Endodermal cell (in vitro differentiated cells): Measurements from ENCODE around the gene CACNG4. TPM values are rescaled to one million over a fixed set of nuclear protein-coding genes. Genes with fewer than 3 reads are reported as not detected.

Experiments
- DNase-seq: peaks from one replicate; pipeline ENCODE4 v3.0.0-alpha.2; 2017
- H3K27ac ChIP-seq: 2 replicates; pipeline ENCODE4 v1.5.1; 2013; ENCODE audit warnings: mild to moderate bottlenecking, low read depth, low read length, moderate library complexity
- H3K27me3 ChIP-seq: 2 replicates; pipeline ENCODE4 v1.6.1; 2013; ENCODE audit warnings: mild to moderate bottlenecking, low read length, moderate library complexity; ENCODE audit not compliant: insufficient read depth, control insufficient read depth, poor library complexity, severe bottlenecking
- H3K36me3 ChIP-seq: 2 replicates; pipeline ENCODE4 v1.7.0; 2013; ENCODE audit warnings: mild to moderate bottlenecking, low read length, moderate library complexity; ENCODE audit not compliant: control insufficient read depth, insufficient read depth
- H3K4me1 ChIP-seq: one replicate; pipeline ENCODE4 v1.7.0; 2013; ENCODE audit warnings: low read length; ENCODE audit not compliant: control insufficient read depth, insufficient read depth
- H3K4me3 ChIP-seq: 2 replicates; pipeline ENCODE4 v1.5.1; 2013; ENCODE audit warnings: mild to moderate bottlenecking, low read length, moderate library complexity
- H3K9ac ChIP-seq: 2 replicates; pipeline ENCODE4 v1.6.1; 2013; ENCODE audit warnings: mild to moderate bottlenecking, low read length, moderate library complexity; ENCODE audit not compliant: poor library complexity, severe bottlenecking; ENCODE audit errors: extremely low read depth
- H3K9me3 ChIP-seq: 2 replicates; pipeline ENCODE4 v1.6.1; 2013; ENCODE audit warnings: mild to moderate bottlenecking, low read length, moderate library complexity; ENCODE audit not compliant: control insufficient read depth
- H3K27ac Mint-ChIP-seq: 2 replicates; pipeline ENCODE4 v1.8.0; 2020; ENCODE audit warnings: mixed read lengths
- H3K27me3 Mint-ChIP-seq: 2 replicates; pipeline ENCODE4 v1.8.0; 2021; ENCODE audit warnings: mild to moderate bottlenecking, mixed read lengths; ENCODE audit not compliant: insufficient read depth
- H3K36me3 Mint-ChIP-seq: 2 replicates; pipeline ENCODE4 v1.8.0; 2020; ENCODE audit warnings: low read depth, mixed read lengths
- H3K4me1 Mint-ChIP-seq: 2 replicates; pipeline ENCODE4 v1.8.0; 2020; ENCODE audit warnings: mixed read lengths
- H3K4me3 Mint-ChIP-seq: 2 replicates; pipeline ENCODE4 v1.8.0; 2020; ENCODE audit warnings: mild to moderate bottlenecking, moderate library complexity, mixed read lengths
- H3K9me3 Mint-ChIP-seq: 2 replicates; pipeline ENCODE4 v1.8.0; 2020; ENCODE audit warnings: mild to moderate bottlenecking, mixed read lengths
- CTCF ChIP-seq: fragments of 200-600 bp; sonication (generic); conservative IDR thresholded peaks from 2 replicates; pipeline ENCODE4 v1.5.0; 2021; ENCODE audit warnings: antibody characterized with exemption, mild to moderate bottlenecking
- WGBS, 2 experiments: methylation state at CpG; one replicate each; pipeline versions ENCODE4 v1.1.5 to v1.1.7; 2013; ENCODE audit warnings: missing lambda C conversion rate in 2 of 2, mixed read lengths in 1 of 2; ENCODE audit not compliant: insufficient coverage in 1 of 2, insufficient read length in 1 of 2; 5-methylcytosine and 5-hydroxymethylcytosine counted together
- total RNA-seq, 2 donors: library from RNA; stranded (reverse); fragmentation: NEBNext Ultra II Directional in 1 of 2; extraction: Animal tissue kit (Norgen Biotek cat#: 25700) in 1 of 2; gene quantifications; 2 replicates in 1 of 2; 3 replicates in 1 of 2; pipeline ENCODE4 v1.2.1, GENCODE V29; 2021

The CACNG4 gene
- total RNA-seq, 2 donors from 2014 or later = 0.22 to 1.3 TPM

GRCh38 chr17:66954632-66955031, 9.9 kb upstream of the CACNG4 start:
- Histone ChIP-seq H3K36me3 (no peaks in the 10 kb centered on the region), H3K9ac (no peak overlapping the region), H3K4me3 (no peak overlapping the region), H3K27ac (no peak overlapping the region), H3K27me3 (no peaks in the 10 kb centered on the region), H3K4me1 (peaks cover 4% of the 10 kb centered on the region), H3K9me3 (peaks cover 7% of the 10 kb centered on the region)
- peaks cover 12% of the 10 kb centered on the region for H3K9me3 Mint-ChIP-seq
- WGBS, 2 experiments = 92 to 100% methylated on average over 3 of the region's 3 CpGs
- H3K36me3 Mint-ChIP-seq = no peaks in the 10 kb centered on the region
- no peak overlapping the region for H3K4me3 Mint-ChIP-seq
- H3K27ac Mint-ChIP-seq = no peak overlapping the region
- peaks cover 9% of the 10 kb centered on the region for H3K4me1 Mint-ChIP-seq
- no peak for TF ChIP-seq CTCF
- DNase-seq = no peak
- H3K27me3 Mint-ChIP-seq = peaks cover 7% of the 10 kb centered on the region

GRCh38 chr17:66955821-66956220, 8.7 kb upstream of the CACNG4 start:
- H3K4me1 Mint-ChIP-seq = peaks cover 9% of the 10 kb centered on the region
- H3K36me3 ChIP-seq = no peaks in the 10 kb centered on the region
- DNase-seq = no peak
- no peak for TF ChIP-seq CTCF
- no peak overlapping the region for H3K27ac ChIP-seq
- no peak overlapping the region for H3K4me3 Mint-ChIP-seq
- no peak overlapping the region for H3K4me3 ChIP-seq
- no peak overlapping the region for H3K9ac ChIP-seq
- peaks cover 11% of the 10 kb centered on the region for H3K27me3 ChIP-seq
- H3K4me1 ChIP-seq = peaks cover 4% of the 10 kb centered on the region
- no peak overlapping the region for H3K27ac Mint-ChIP-seq
- H3K36me3 Mint-ChIP-seq = no peaks in the 10 kb centered on the region
- H3K9me3 Mint-ChIP-seq = peaks cover 1% of the 10 kb centered on the region
- WGBS, 2 experiments = 90 to 98% methylated on average over 4 to 5 of the region's 5 CpGs
- no peaks in the 10 kb centered on the region for H3K9me3 ChIP-seq
- H3K27me3 Mint-ChIP-seq = peaks cover 12% of the 10 kb centered on the region

GRCh38 chr17:66956941-66957340, 7.6 kb upstream of the CACNG4 start:
- Mint-ChIP-seq H3K27me3 (peaks cover 18% of the 10 kb centered on the region), H3K36me3 (no peaks in the 10 kb centered on the region), H3K27ac (no peak overlapping the region), H3K4me3 (no peak overlapping the region), H3K4me1 (peaks cover 5% of the 10 kb centered on the region), H3K9me3 (no peaks in the 10 kb centered on the region)
- Histone ChIP-seq H3K36me3 (no peaks in the 10 kb centered on the region), H3K9ac (no peak overlapping the region), H3K4me1 (peaks cover under 1% of the 10 kb centered on the region), H3K27me3 (peaks cover 14% of the 10 kb centered on the region), H3K4me3 (no peak overlapping the region), H3K27ac (no peak overlapping the region), H3K9me3 (no peaks in the 10 kb centered on the region)
- no peak for DNase-seq
- 88 to 90% methylated on average over 5 to 6 of the region's 6 CpGs for WGBS, 2 experiments
- TF ChIP-seq CTCF = no peak
